ENCODE data around the gene KCTD5. TPM values are rescaled to one million over a fixed set of nuclear protein-coding genes. Genes with fewer than 3 reads are reported as not detected.

Gene KCTD5
- total RNA-seq, 2 experiments from 2014 or later = 20.6 to 22.6 TPM

GRCh38 chr16:2726923-2727322 lies 44.6 kb downstream of the KCTD5 start:
- POLR2A ChIA-PET = no interaction called here
- CTCF ChIA-PET = no interaction called here
- Histone ChIP-seq H3K4me3 (ENCODE audit: low read length) (no peak overlapping the region), H3K4me1 (ENCODE audit: insufficient read depth, low read length) (peaks cover under 1% of the 10 kb centered on the region), H3K36me3 (ENCODE audit: insufficient read depth, low read length) (no peaks in the 10 kb centered on the region), H3K9me3 (ENCODE audit: control insufficient read depth in 1 of 2, insufficient read depth in 1 of 2, low read length in 2 of 2) (no peaks in the 10 kb centered on the region), H3K27ac (ENCODE audit: low read depth in 1 of 2, low read length in 2 of 2) (no peak overlapping the region), H3K27me3 (ENCODE audit: control insufficient read depth in 1 of 2, insufficient read depth in 2 of 2, low read length in 2 of 2) (peaks cover 0 to 2% of the 10 kb centered on the region in 2 experiments)
- H3K4me3 Mint-ChIP-seq = no peak overlapping the region
- no peak for TF ChIP-seq CTCF (IDR thresholded peaks at IDR 0.05)
- H3K27me3 Mint-ChIP-seq = peaks cover 10% of the 10 kb centered on the region
- H3K36me3 Mint-ChIP-seq (ENCODE audit: low read depth) = no peaks in the 10 kb centered on the region
- DNase-seq (no peak), ATAC-seq (ENCODE audit: poor library complexity) (no peak)
- H3K4me1 Mint-ChIP-seq (ENCODE audit: low read depth) = no peaks in the 10 kb centered on the region
- intact Hi-C loops (cut with DNase I, micrococcal nuclease) = no loop called here
- no peak overlapping the region for H3K27ac Mint-ChIP-seq
- H3K9me3 Mint-ChIP-seq = no peaks in the 10 kb centered on the region

- POLR2A ChIA-PET = no interaction called here
- H3K36me3 Mint-ChIP-seq (ENCODE audit: low read depth) = no peaks in the 10 kb centered on the region
These were observed 45.7 kb downstream of the KCTD5 start for GRCh38 chr16:2728034-2728433.

GRCh38 chr16:2734844-2735515 lies 52.7 kb downstream of the KCTD5 start:
- ChIA-PET POLR2A (no interaction called here), CTCF (no interaction called here)
- ATAC-seq (ENCODE audit: poor library complexity) (no peak), DNase-seq (no peak)
- Histone ChIP-seq H3K9me3 (ENCODE audit: control insufficient read depth in 1 of 2, insufficient read depth in 1 of 2, low read length in 2 of 2) (peaks cover 0 to 5% of the 10 kb centered on the region in 2 experiments), H3K4me3 (ENCODE audit: low read length) (no peak overlapping the region), H3K4me1 (ENCODE audit: insufficient read depth, low read length) (no peaks in the 10 kb centered on the region), H3K27ac (ENCODE audit: low read depth in 1 of 2, low read length in 2 of 2) (no peak overlapping the region), H3K27me3 (ENCODE audit: control insufficient read depth in 1 of 2, insufficient read depth in 2 of 2, low read length in 2 of 2) (peaks cover 0 to 3% of the 10 kb centered on the region in 2 experiments), H3K36me3 (ENCODE audit: insufficient read depth, low read length) (no peaks in the 10 kb centered on the region)
- Mint-ChIP-seq H3K36me3 (ENCODE audit: low read depth) (no peaks in the 10 kb centered on the region), H3K4me1 (ENCODE audit: low read depth) (no peaks in the 10 kb centered on the region), H3K27ac (no peak overlapping the region), H3K27me3 (no peaks in the 10 kb centered on the region), H3K4me3 (no peak overlapping the region), H3K9me3 (no peaks in the 10 kb centered on the region)
- intact Hi-C loops (cut with DNase I, micrococcal nuclease) = no loop called here
- no peak for TF ChIP-seq CTCF (IDR thresholded peaks at IDR 0.05)

More at GRCh38 chr16:2728034-2728433, 45.7 kb downstream of the KCTD5 start:
- Mint-ChIP-seq H3K4me3 (no peak overlapping the region), H3K27me3 (peaks cover 10% of the 10 kb centered on the region), H3K27ac (no peak overlapping the region), H3K9me3 (no peaks in the 10 kb centered on the region), H3K4me1 (ENCODE audit: low read depth) (no peaks in the 10 kb centered on the region)
- Histone ChIP-seq H3K4me3 (ENCODE audit: low read length) (no peak overlapping the region), H3K27ac (ENCODE audit: low read depth in 1 of 2, low read length in 2 of 2) (no peak overlapping the region), H3K4me1 (ENCODE audit: insufficient read depth, low read length) (no peaks in the 10 kb centered on the region), H3K36me3 (ENCODE audit: insufficient read depth, low read length) (no peaks in the 10 kb centered on the region), H3K27me3 (ENCODE audit: control insufficient read depth in 1 of 2, insufficient read depth in 2 of 2, low read length in 2 of 2) (peaks cover 2 to 3% of the 10 kb centered on the region in 2 experiments), H3K9me3 (ENCODE audit: control insufficient read depth in 1 of 2, insufficient read depth in 1 of 2, low read length in 2 of 2) (no peaks in the 10 kb centered on the region)
- no peak for TF ChIP-seq CTCF (IDR thresholded peaks at IDR 0.05)
- intact Hi-C loops (cut with DNase I, micrococcal nuclease) = no loop called here
- CTCF ChIA-PET = no interaction called here
- ATAC-seq (ENCODE audit: poor library complexity) = no peak
- DNase-seq = no peak
